HepG2 (cell line): ENCODE data around the gene UNKL. TPM values are rescaled to one million over a fixed set of nuclear protein-coding genes. Genes with fewer than 3 reads are reported as not detected.

Experiments
- ATAC-seq: fragments of 200-7000 bp; cut with Tn5 transposase; 3 replicates; pipeline ENCODE4 v1.9.1; 2020; ENCODE audit warnings: mild to moderate bottlenecking, moderate library complexity
- BruUV-seq: library from RNA; stranded (reverse); fragments of 400-500 nt; replicated peaks from 2 replicates; lab custom pipeline; 2021; lab: Mats Ljungman, UMichigan
- CTCF ChIA-PET: fragments of 300-600 bp; formaldehyde crosslinking; extraction: SDS; loops from one replicate; lab custom pipeline; 2021; ENCODE audit warnings: low total read pairs, inconsistent platforms, low intra/inter-chr PET ratio; lab: Yijun Ruan, JAX
- POLR2A ChIA-PET: fragments of 350-600 bp; sonication (Branson Sonifier 250); formaldehyde crosslinking; loops from one replicate; lab custom pipeline; 2020; ENCODE audit warnings: antibody characterized with exemption, inconsistent platforms; lab: Yijun Ruan, JAX
- DNase-seq: peaks from one replicate; pipeline ENCODE4 v3.0.0-alpha.2; 2015; ENCODE audit warnings: low spot score
- FAIRE-seq: peaks from 3 replicates; lab custom pipeline; 2011; peaks lifted over from hg19 to GRCh38; lab: Jason Lieb, UNC
- H2AFZ ChIP-seq: one replicate; pipeline ENCODE4 v1.6.1; 2011; ENCODE audit warnings: low read length, inconsistent platforms
- H3K27ac ChIP-seq: fragments of 300-600 bp; 3 replicates; pipeline ENCODE4 v1.8.0; 2011; ENCODE audit warnings: mixed run types, mild to moderate bottlenecking, mixed read lengths, low read length, inconsistent platforms; ENCODE audit not compliant: insufficient read depth; ENCODE audit errors: extremely low read length
- H3K27me3 ChIP-seq, 2 experiments: fragments of 200-600 bp in 1 of 2; 2 replicates in 1 of 2; 3 replicates in 1 of 2; pipeline versions ENCODE4 v1.6.0 to v1.8.0; 2011; ENCODE audit warnings: low read length in 2 of 2, mild to moderate bottlenecking in 2 of 2, moderate library complexity in 2 of 2, inconsistent platforms in 1 of 2; ENCODE audit not compliant: insufficient read depth in 2 of 2, control insufficient read depth in 1 of 2
- H3K36me3 ChIP-seq, 2 experiments: fragments of 200-600 bp in 1 of 2; replicated peaks in 1 of 2; 2 replicates in 1 of 2; 3 replicates in 1 of 2; pipeline versions ENCODE4 v1.5.1 to v1.8.0; 2011; ENCODE audit warnings: low read length in 2 of 2, inconsistent platforms in 1 of 2; ENCODE audit not compliant: insufficient read depth in 2 of 2, control insufficient read depth in 1 of 2
- H3K4me1 ChIP-seq: 2 replicates; pipeline ENCODE4 v1.5.1; 2012; ENCODE audit warnings: low read length, inconsistent platforms; ENCODE audit not compliant: insufficient read depth
- H3K4me2 ChIP-seq: 2 replicates; pipeline ENCODE4 v1.6.0; 2011; ENCODE audit warnings: low read depth, low read length, inconsistent platforms
- H3K4me3 ChIP-seq, 3 experiments: fragments of 200-600 bp in 1 of 3; sonication (generic), shearing (Covaris generic) in 1 of 3; replicated peaks in 1 of 3; 2 replicates each; pipeline ENCODE4 v1.5.1; 2011 to 2016; ENCODE audit warnings: low read length in 3 of 3, inconsistent platforms in 2 of 3, low read depth in 2 of 3, mild to moderate bottlenecking in 2 of 3, control low read depth in 1 of 3, mixed read lengths in 1 of 3; ENCODE audit not compliant: insufficient read depth in 1 of 3
- H3K79me2 ChIP-seq: one replicate; pipeline ENCODE4 v1.6.1; 2011; ENCODE audit warnings: low read length, inconsistent platforms; ENCODE audit not compliant: insufficient read depth
- H3K9ac ChIP-seq: 2 replicates; pipeline ENCODE4 v1.6.0; 2011; ENCODE audit warnings: mild to moderate bottlenecking, low read depth, low read length, inconsistent platforms; ENCODE audit not compliant: insufficient read depth
- H3K9me3 ChIP-seq: 2 replicates; pipeline ENCODE4 v1.5.1; 2012; ENCODE audit warnings: mild to moderate bottlenecking, low read length
- H4K20me1 ChIP-seq: 2 replicates; pipeline ENCODE4 v1.6.0; 2011; ENCODE audit warnings: inconsistent platforms, mild to moderate bottlenecking, low read length, moderate library complexity; ENCODE audit not compliant: insufficient read depth
- BORCS8-MEF2B ChIP-seq: sonication (generic); formaldehyde crosslinking; IDR thresholded peaks from 2 replicates; pipeline ENCODE4 v1.8.0; 2022; ENCODE audit warnings: mild to moderate bottlenecking, missing genetic modification reagents
- FOSL2 ChIP-seq: sonication (generic); formaldehyde crosslinking; IDR thresholded peaks from 2 replicates; pipeline ENCODE4 v1.4.0; 2020; ENCODE audit warnings: missing genetic modification reagents
- FUBP1 ChIP-seq: sonication (generic); formaldehyde crosslinking; IDR thresholded peaks from 2 replicates; pipeline ENCODE4 v1.5.1; 2020; ENCODE audit warnings: missing genetic modification reagents, mild to moderate bottlenecking, borderline replicate concordance
- KDM2A ChIP-seq: sonication (generic); formaldehyde crosslinking; IDR thresholded peaks from 2 replicates; pipeline ENCODE4 v1.4.0; 2020; ENCODE audit warnings: low read depth, missing genetic modification reagents, borderline replicate concordance
- KMT2B ChIP-seq: IDR thresholded peaks from 2 replicates; pipeline ENCODE4 v1.6.1; 2016; ENCODE audit warnings: missing genetic modification reagents, missing compliant biosample characterization
- MAZ ChIP-seq, 2 experiments: sonication (generic) in 1 of 2; formaldehyde crosslinking in 1 of 2; IDR thresholded peaks; 2 replicates each; pipeline versions ENCODE4 v1.5.0 to v1.6.1; 2012 to 2020; ENCODE audit warnings: low read depth in 2 of 2, mild to moderate bottlenecking in 2 of 2, borderline replicate concordance in 1 of 2, improper control_type of control experiment in 1 of 2, low read length in 1 of 2, missing genetic modification reagents in 1 of 2, moderate library complexity in 1 of 2
- MTA1 ChIP-seq: sonication (generic); formaldehyde crosslinking; IDR thresholded peaks from 2 replicates; pipeline ENCODE4 v1.4.0; 2020; ENCODE audit warnings: missing genetic modification reagents, mild to moderate bottlenecking, borderline replicate concordance
- SALL1 ChIP-seq: sonication (generic); formaldehyde crosslinking; IDR thresholded peaks from 2 replicates; pipeline ENCODE4 v1.8.0; 2022; ENCODE audit warnings: mild to moderate bottlenecking, missing genetic modification reagents
- SAP130 ChIP-seq: IDR thresholded peaks from 2 replicates; pipeline ENCODE4 v1.6.1; 2016; ENCODE audit warnings: low read depth
- TCF12 ChIP-seq, 2 experiments: fragments of 450-650 bp in 1 of 2; sonication (generic) in 1 of 2; formaldehyde crosslinking in 1 of 2; IDR thresholded peaks; 2 replicates each; pipeline versions ENCODE4 v1.6.1 to v1.8.0; 2017 to 2022; ENCODE audit warnings: antibody characterized with exemption in 1 of 2, mild to moderate bottlenecking in 1 of 2, missing genetic modification reagents in 1 of 2, moderate library complexity in 1 of 2
- ZBTB7A ChIP-seq: sonication (generic); formaldehyde crosslinking; IDR thresholded peaks from 2 replicates; pipeline ENCODE4 v1.8.0; 2022; ENCODE audit warnings: mild to moderate bottlenecking, missing genetic modification reagents
- ZNF292 ChIP-seq: sonication (generic); formaldehyde crosslinking; IDR thresholded peaks from 2 replicates; pipeline ENCODE4 v1.8.1; 2022; ENCODE audit warnings: mild to moderate bottlenecking, low read depth, missing genetic modification reagents, borderline replicate concordance
- ZNF333 ChIP-seq: sonication (generic); formaldehyde crosslinking; IDR thresholded peaks from 2 replicates; pipeline ENCODE4 v1.4.0; 2020; ENCODE audit warnings: mild to moderate bottlenecking, missing genetic modification reagents, borderline replicate concordance
- ZNF362 ChIP-seq: sonication (generic); formaldehyde crosslinking; IDR thresholded peaks from 2 replicates; pipeline ENCODE4 v1.4.0; 2020; ENCODE audit warnings: missing genetic modification reagents, mild to moderate bottlenecking, borderline replicate concordance
- ZNF446 ChIP-seq: sonication (generic); formaldehyde crosslinking; IDR thresholded peaks from 2 replicates; pipeline ENCODE4 v1.5.0; 2020; ENCODE audit warnings: mild to moderate bottlenecking, missing genetic modification reagents
- ZNF552 ChIP-seq: sonication (generic); formaldehyde crosslinking; IDR thresholded peaks from 2 replicates; pipeline ENCODE4 v1.9.0; 2022; ENCODE audit warnings: missing genetic modification reagents, mild to moderate bottlenecking, borderline replicate concordance
- ZNF562 ChIP-seq: sonication (generic); formaldehyde crosslinking; IDR thresholded peaks from 2 replicates; pipeline ENCODE4 v1.8.0; 2022; ENCODE audit warnings: missing genetic modification reagents, borderline replicate concordance
- ZNF878 ChIP-seq: sonication (generic); formaldehyde crosslinking; IDR thresholded peaks from 2 replicates; pipeline ENCODE4 v1.8.1; 2023; ENCODE audit warnings: mild to moderate bottlenecking, missing genetic modification reagents, moderate library complexity
- WGBS: methylation state at CpG from one replicate; pipeline ENCODE4 v1.1.6; 2017; ENCODE audit warnings: low lambda C conversion rate; 5-methylcytosine and 5-hydroxymethylcytosine counted together
- in situ Hi-C: cut with HindIII; loops from 2 replicates; pipeline ENCODE4 v1.10.0; 2017; ENCODE audit warnings: low pct_unique_long_range_greater_than_20kb; ENCODE audit not compliant: extremely low pct_ligation_motif_present
- intact Hi-C: fragments of 100-400 bp; cut with micrococcal nuclease; formaldehyde crosslinking; loops from one replicate; pipeline ENCODE4 v1.10.0; 2022; ENCODE audit not compliant: unreplicated experiment
- polyA plus RNA-seq, 8 experiments: library from polyadenylated mRNA; depleted of rRNA in 3 of 8; stranded (reverse) in 7 of 8; unstranded in 1 of 8; fragments of >200 nt; fragmentation: Illumina TruSeq in 4 of 8; extraction: Trizol in 4 of 8; gene quantifications; 2 replicates each; pipeline versions ENCODE4 v1.2.1 to v1.2.3, GENCODE V29; 2011 to 2016; ENCODE audit warnings: low read depth in 4 of 8, missing spikeins in 1 of 8, mixed read lengths in 1 of 8; ENCODE audit not compliant: insufficient read depth in 1 of 8
- total RNA-seq, 5 experiments: library from RNA; depleted of rRNA; stranded (reverse); fragments of >200 nt; fragmentation: Illumina TruSeq; extraction: Trizol; gene quantifications; 2 replicates each; pipeline ENCODE4 v1.2.3, GENCODE V29; 2016; ENCODE audit warnings: low read depth in 1 of 5
- TF ChIP-seq, protein P1 (sequence below): sonication (generic); formaldehyde crosslinking; IDR thresholded peaks from 2 replicates; pipeline ENCODE4 v1.5.1; 2020; ENCODE audit warnings: missing genetic modification reagents, mild to moderate bottlenecking, borderline replicate concordance

The UNKL gene
- total and polyA plus RNA-seq, 2 of the 13 experiments (the other 11 are each of a cell fraction or from before 2014, with no cell fraction given): 10.4 to 17.6 TPM

DNA sequence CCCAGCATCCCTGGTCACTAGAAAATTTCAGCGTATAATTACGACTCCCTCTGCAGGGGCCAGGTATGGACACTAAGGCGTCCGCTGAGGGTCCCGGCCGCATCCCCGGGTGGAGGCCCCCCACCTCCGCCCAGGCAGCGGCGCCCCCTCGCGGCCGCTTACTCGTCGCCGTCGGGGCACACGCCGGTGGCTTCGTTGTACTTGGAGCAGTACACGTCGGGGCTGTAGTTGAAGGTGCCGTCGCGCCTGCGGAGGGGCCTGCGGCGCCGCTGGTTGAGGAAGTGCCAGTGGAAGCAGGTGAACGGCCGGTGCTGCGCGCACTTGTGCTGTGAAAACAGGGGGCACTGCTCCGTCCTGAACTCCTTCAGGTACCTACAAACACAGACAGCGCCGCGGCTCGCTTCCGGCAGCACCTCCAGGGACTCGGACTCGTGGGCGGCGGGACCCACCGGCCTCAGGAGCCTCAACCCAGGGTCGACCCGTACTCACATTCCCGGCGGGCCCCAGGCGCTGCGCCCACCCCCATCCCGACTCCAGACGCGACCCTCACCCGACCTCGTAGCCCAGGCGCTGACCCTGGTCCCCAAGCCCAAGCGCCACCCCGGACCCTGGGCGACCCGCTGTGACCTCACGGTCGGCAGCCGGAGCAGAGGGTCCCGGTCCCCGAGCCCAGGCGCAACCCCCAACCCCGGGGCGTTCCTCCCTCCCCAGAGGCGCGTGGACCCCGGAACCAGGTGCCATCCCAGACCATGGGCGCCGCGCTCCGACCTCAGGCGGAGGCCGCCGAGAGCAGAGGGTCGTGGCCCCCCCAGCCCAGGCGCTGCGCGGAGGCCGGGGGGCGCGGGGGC, 596 bp downstream of the UNKL start:
- no peaks in the 10 kb centered on the region for H3K27me3 ChIP-seq
- H3K27ac ChIP-seq: peak overlapping the region; percentile 63
- peak overlapping the region; percentile 82 for H3K9ac ChIP-seq
- peak overlapping the region; percentile 79 to 98 (median 96) for H3K4me3 ChIP-seq
- no peaks in the 10 kb centered on the region; a peak in 2 of 5 replicates for H3K36me3 ChIP-seq
- ATAC-seq (peak; percentile 59), FAIRE-seq (no peak), DNase-seq (no peak)
- H3K9me3 ChIP-seq: no peaks in the 10 kb centered on the region
- no peaks in the 10 kb centered on the region for H4K20me1 ChIP-seq
- intact Hi-C loops (loop anchor here (2.0 kb wide), 1 partner anchor 77 kb away; no protein-coding TSS in a partner anchor), in situ Hi-C loops (no loop called here)
- 11% methylated on average over 12 of the region's 85 CpGs for WGBS
- H3K79me2 ChIP-seq: peaks cover under 1% of the 10 kb centered on the region
- peaks cover 29% of the 10 kb centered on the region for H3K4me1 ChIP-seq
- POLR2A ChIA-PET: no interaction called here
- CTCF ChIA-PET: interaction anchor here (1.5 kb wide), 1 partner anchor 75 kb away, joined by 4 read pairs; no protein-coding TSS in a partner anchor
- H2AFZ ChIP-seq: no peak overlapping the region
- BruUV-seq: TSS peak; percentile 33
- peak overlapping the region; percentile 73 for H3K4me2 ChIP-seq
- TF ChIP-seq SAP130 (CRISPR knock-in tag): peak; percentile 54
- peak; percentile 80; the same call in 1 of the 2 replicates for TF ChIP-seq KDM2A (CRISPR knock-in tag)
- peak; percentile 69; the same call in 1 of the 2 replicates for TF ChIP-seq BORCS8-MEF2B
- TF ChIP-seq ZNF878 (CRISPR knock-in tag): no peak
- 0 out of 2 replicates have a peak, but pooled peaks have one; percentile 46 for TF ChIP-seq ZNF446 (CRISPR knock-in tag)
- TF ChIP-seq MAZ (IDR thresholded peaks at IDR 0.05; ENCODE audit: borderline replicate concordance, low read depth, low read length): peak; percentile 51; the same call in 1 of the 2 replicates
- TF ChIP-seq MAZ (CRISPR knock-in tag; IDR thresholded peaks at IDR 0.05; ENCODE audit: low read depth): peak; percentile 62
- TF ChIP-seq TCF12 (IDR thresholded peaks at IDR 0.05): no peak
- no peak for TF ChIP-seq TCF12 (CRISPR knock-in tag; IDR thresholded peaks at IDR 0.05)
- TF ChIP-seq SALL1: peak; percentile 41
- TF ChIP-seq, protein P1, sequence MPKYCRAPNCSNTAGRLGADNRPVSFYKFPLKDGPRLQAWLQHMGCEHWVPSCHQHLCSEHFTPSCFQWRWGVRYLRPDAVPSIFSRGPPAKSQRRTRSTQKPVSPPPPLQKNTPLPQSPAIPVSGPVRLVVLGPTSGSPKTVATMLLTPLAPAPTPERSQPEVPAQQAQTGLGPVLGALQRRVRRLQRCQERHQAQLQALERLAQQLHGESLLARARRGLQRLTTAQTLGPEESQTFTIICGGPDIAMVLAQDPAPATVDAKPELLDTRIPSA (CRISPR knock-in tag): no peak
- TF ChIP-seq ZBTB7A (CRISPR knock-in tag): peak; percentile 50
- 0 out of 2 replicates have a peak, but pooled peaks have one; percentile 35 for TF ChIP-seq ZNF333 (CRISPR knock-in tag)
- TF ChIP-seq KMT2B (CRISPR knock-in tag): 0 out of 2 replicates have a peak, but pooled peaks have one; percentile 39
- TF ChIP-seq ZNF362 (CRISPR knock-in tag): no peak
- TF ChIP-seq FOSL2 (CRISPR knock-in tag): no peak
- TF ChIP-seq FUBP1 (CRISPR knock-in tag): no peak
- no peak for TF ChIP-seq ZNF292
- no peak for TF ChIP-seq MTA1
- no peak for TF ChIP-seq ZNF562 (CRISPR knock-in tag)
- TF ChIP-seq ZNF552 (CRISPR knock-in tag): no peak
